OCI-LY1 (cell line): Measurements from ENCODE around the gene NCF2.

Experiments used
- H2AFZ ChIP-seq: fragments of 200-600 bp; sonication (generic), shearing (Covaris generic); 2 replicates; pipeline ENCODE4 v1.6.0; 2014; ENCODE audit warnings: antibody characterized with exemption, mild to moderate bottlenecking, low read length
- H3F3A ChIP-seq: fragments of 200-600 bp; sonication (generic), shearing (Covaris generic); 2 replicates; pipeline ENCODE4 v1.6.0; 2014; ENCODE audit warnings: mild to moderate bottlenecking, antibody characterized with exemption, low read length, moderate library complexity; ENCODE audit not compliant: insufficient read depth
- H3K27ac ChIP-seq: fragments of 200-600 bp; sonication (generic); 2 replicates; pipeline ENCODE4 v1.5.1; 2014; ENCODE audit warnings: low read length, mixed run types, mild to moderate bottlenecking, low read depth; ENCODE audit not compliant: poor library complexity, severe bottlenecking
- H3K27me3 ChIP-seq: fragments of 200-600 bp; sonication (generic); 2 replicates; pipeline ENCODE4 v1.6.0; 2014; ENCODE audit warnings: antibody characterized with exemption, mild to moderate bottlenecking, low read length, moderate library complexity; ENCODE audit not compliant: insufficient read depth
- H3K36me3 ChIP-seq: fragments of 200-600 bp; sonication (generic); 2 replicates; pipeline ENCODE4 v1.6.1; 2014; ENCODE audit warnings: mild to moderate bottlenecking, antibody characterized with exemption, low read length, moderate library complexity, mixed read lengths; ENCODE audit not compliant: insufficient read depth
- H3K4me1 ChIP-seq: fragments of 200-600 bp; sonication (generic); 2 replicates; pipeline ENCODE4 v1.5.1; 2014; ENCODE audit warnings: mild to moderate bottlenecking, low read length, moderate library complexity; ENCODE audit not compliant: insufficient read depth, severe bottlenecking
- H3K4me2 ChIP-seq: fragments of 200-600 bp; sonication (generic), shearing (Covaris generic); 2 replicates; pipeline ENCODE4 v1.6.1; 2014; ENCODE audit warnings: low read length
- H3K4me3 ChIP-seq: fragments of 200-600 bp; sonication (generic); 2 replicates; pipeline ENCODE4 v1.5.1; 2014; ENCODE audit warnings: low read length, low read depth, mild to moderate bottlenecking, mixed read lengths; ENCODE audit not compliant: poor library complexity, severe bottlenecking
- H3K79me2 ChIP-seq: fragments of 200-600 bp; shearing (Covaris generic); 2 replicates; pipeline ENCODE4 v1.6.1; 2016; ENCODE audit warnings: mixed run types, low read length, mixed read lengths; ENCODE audit not compliant: insufficient read depth
- H3K9ac ChIP-seq: fragments of 200-600 bp; sonication (generic), shearing (Covaris generic); 2 replicates; pipeline ENCODE4 v1.6.1; 2014; ENCODE audit warnings: mild to moderate bottlenecking, low read length, mixed read lengths
- H3K9me2 ChIP-seq: fragments of 200-600 bp; sonication (generic), shearing (Covaris generic); 2 replicates; pipeline ENCODE4 v1.6.1; 2014; ENCODE audit warnings: low read depth, mild to moderate bottlenecking, low read length, mixed read lengths
- H3K9me3 ChIP-seq: fragments of 200-600 bp; shearing (Covaris generic); 2 replicates; pipeline ENCODE4 v1.6.1; 2014; ENCODE audit warnings: low read length, mixed read lengths
- H4K20me1 ChIP-seq: fragments of 200-600 bp; sonication (generic), shearing (Covaris generic); 2 replicates; pipeline ENCODE4 v1.6.0; 2016; ENCODE audit warnings: mild to moderate bottlenecking, low read length; ENCODE audit not compliant: insufficient read depth
- CTCF ChIP-seq: fragments of 200-600 bp; sonication (generic), shearing (Covaris generic); IDR thresholded peaks from 2 replicates; pipeline ENCODE4 v1.5.1; 2017; ENCODE audit warnings: mild to moderate bottlenecking, antibody characterized with exemption, low read length, moderate library complexity, mixed read lengths
- EZH2 ChIP-seq: fragments of 200-600 bp; sonication (generic), shearing (Covaris generic); IDR thresholded peaks from 2 replicates; pipeline ENCODE4 v1.8.0; 2017; ENCODE audit warnings: borderline replicate concordance, mixed run types, mild to moderate bottlenecking, antibody characterized with exemption, low read length, moderate library complexity, mixed read lengths

The NCF2 gene

GRCh38 chr1:183568176-183569021 lies 21.9 kb downstream of the NCF2 start:
- Histone ChIP-seq H3K36me3 (no peaks in the 10 kb centered on the region), H3K9ac (no peak overlapping the region), H3K4me3 (no peak overlapping the region), H3K27ac (no peak overlapping the region), H3K4me1 (no peaks in the 10 kb centered on the region), H3K4me2 (no peak overlapping the region), H3F3A (no peaks in the 10 kb centered on the region), H3K27me3 (no peaks in the 10 kb centered on the region), H3K79me2 (no peaks in the 10 kb centered on the region), H3K9me2 (no peaks in the 10 kb centered on the region), H4K20me1 (no peaks in the 10 kb centered on the region), H3K9me3 (no peaks in the 10 kb centered on the region), H2AFZ (no peak overlapping the region)
- TF ChIP-seq EZH2 (no peak), CTCF (no peak)

DNA sequence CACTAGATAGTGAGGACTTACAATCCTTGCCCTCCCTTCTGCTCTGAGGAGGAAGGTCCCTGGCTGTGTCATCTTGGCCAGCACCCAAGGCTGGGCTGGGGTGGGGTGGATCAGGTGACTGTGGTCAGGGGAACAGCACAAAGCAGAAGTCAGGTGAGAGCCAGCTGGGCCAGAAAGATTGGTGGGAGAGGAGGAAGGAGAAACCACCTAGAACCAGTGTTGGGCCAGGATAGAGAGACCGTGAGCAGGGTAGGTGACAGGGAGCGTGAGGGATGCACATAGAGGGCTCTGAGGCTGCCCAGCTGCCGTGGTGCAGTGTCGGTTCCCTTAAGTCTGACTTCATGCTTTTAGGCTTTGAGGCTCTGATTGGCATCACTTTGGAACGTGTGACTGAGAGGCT lies 22.7 kb downstream of the NCF2 start:
- Histone ChIP-seq H3K27me3 (no peaks in the 10 kb centered on the region), H3K79me2 (no peaks in the 10 kb centered on the region), H2AFZ (no peak overlapping the region), H3K4me2 (no peak overlapping the region), H3K36me3 (no peaks in the 10 kb centered on the region), H3K27ac (no peak overlapping the region), H3K4me3 (no peak overlapping the region), H3K9ac (no peak overlapping the region), H3K9me2 (no peaks in the 10 kb centered on the region), H4K20me1 (no peaks in the 10 kb centered on the region), H3K4me1 (no peaks in the 10 kb centered on the region), H3K9me3 (no peaks in the 10 kb centered on the region), H3F3A (no peaks in the 10 kb centered on the region)
- no peak for TF ChIP-seq EZH2
- TF ChIP-seq CTCF = no peak

GRCh38 chr1:183566026-183566425 lies 24.2 kb downstream of the NCF2 start:
- H2AFZ ChIP-seq = no peak overlapping the region
- no peaks in the 10 kb centered on the region for H3K9me2 ChIP-seq
- H3K4me2 ChIP-seq = no peak overlapping the region
- H3K9ac ChIP-seq = no peak overlapping the region
- no peaks in the 10 kb centered on the region for H3F3A ChIP-seq
- H3K4me1 ChIP-seq = no peaks in the 10 kb centered on the region
- no peak overlapping the region for H3K27ac ChIP-seq
- H3K9me3 ChIP-seq = no peaks in the 10 kb centered on the region
- H3K27me3 ChIP-seq = no peaks in the 10 kb centered on the region
- no peak overlapping the region for H3K4me3 ChIP-seq
- H4K20me1 ChIP-seq = no peaks in the 10 kb centered on the region
- TF ChIP-seq CTCF (no peak), EZH2 (no peak)
- no peaks in the 10 kb centered on the region for H3K79me2 ChIP-seq
- H3K36me3 ChIP-seq = 0 out of 2 replicates have a peak, but pooled peaks cover 3% of the 10 kb centered on the region
